Heart left ventricle (tissue), 16 donors: ENCODE results near the gene NLRP14. TPM values are rescaled to one million over a fixed set of nuclear protein-coding genes. Genes with fewer than 3 reads are reported as not detected.

ENCODE experiments used
- ATAC-seq, 4 donors: fragments of 200-7000 bp; cut with Tn5 transposase; one replicate each; pipeline ENCODE4 v1.9.1; 2020 to 2022; ENCODE audit warnings: moderate library complexity in 4 of 4, mild to moderate bottlenecking in 3 of 4, moderate number of reproducible peaks in 1 of 4
- DNase-seq, 5 donors: peaks; one replicate each; pipeline ENCODE4 v3.0.0-alpha.2; 2020
- H3K27ac ChIP-seq, 12 donors: fragments of 200-600 bp; sonication (generic) in 4 of 12; one replicate each; pipeline versions ENCODE4 v1.5.0 to v1.8.0; 2016 to 2022; ENCODE audit warnings: mild to moderate bottlenecking in 2 of 12
- H3K27me3 ChIP-seq, 9 donors: fragments of 200-600 bp; sonication (generic) in 2 of 9; one replicate each; pipeline versions ENCODE4 v1.5.1 to v1.8.0; 2016 to 2022; ENCODE audit warnings: mild to moderate bottlenecking in 3 of 9
- H3K36me3 ChIP-seq, 9 donors: fragments of 200-600 bp; sonication (generic) in 2 of 9; one replicate each; pipeline versions ENCODE4 v1.5.0 to v1.8.0; 2018 to 2022; ENCODE audit warnings: mild to moderate bottlenecking in 2 of 9
- H3K4me1 ChIP-seq, 12 donors: fragments of 200-600 bp; sonication (generic) in 4 of 12; one replicate each; pipeline versions ENCODE4 v1.5.0 to v1.8.0; 2016 to 2022; ENCODE audit warnings: mild to moderate bottlenecking in 3 of 12
- H3K4me3 ChIP-seq, 12 donors: fragments of 200-600 bp; sonication (generic) in 4 of 12; one replicate each; pipeline versions ENCODE4 v1.5.0 to v1.8.0; 2017 to 2022; ENCODE audit warnings: mild to moderate bottlenecking in 9 of 12, moderate library complexity in 4 of 12
- H3K9me3 ChIP-seq, 12 donors: fragments of 200-600 bp; sonication (generic) in 4 of 12; one replicate each; pipeline versions ENCODE4 v1.5.0 to v1.8.0; 2016 to 2022; ENCODE audit warnings: mild to moderate bottlenecking in 1 of 12
- POLR2A ChIP-seq, 2 donors: fragments of 450-650 bp; IDR thresholded peaks; one replicate each; pipeline ENCODE4 v1.6.1; 2017; ENCODE audit warnings: antibody characterized with exemption in 2 of 2, mild to moderate bottlenecking in 2 of 2, moderate library complexity in 2 of 2
- WGBS, 4 donors: extraction: QIAGEN DNeasy Blood & Tissue Kit in 2 of 4; methylation state at CpG; one replicate each; pipeline versions ENCODE4 v1.1.5 to v1.1.7; 2013 to 2018; 5-methylcytosine and 5-hydroxymethylcytosine counted together
- intact Hi-C, 10 donors: fragments of 100-400 bp; cut with DNase I; formaldehyde crosslinking; loops; one replicate each; pipeline versions ENCODE4 v1.11.1 to v1.14.2; 2022
- polyA plus RNA-seq, 2 donors: library from polyadenylated mRNA; stranded (reverse); fragments of 200-250 nt; gene quantifications; one replicate each; pipeline ENCODE4 v1.2.3, GENCODE V29; 2013
- total RNA-seq, 9 donors: library from RNA; depleted of rRNA in 2 of 9; stranded (reverse); fragments of >200 nt in 2 of 9; fragmentation: NEBNext Ultra II Directional in 3 of 9; extraction: Animal tissue kit (Norgen Biotek cat#: 25700) in 3 of 9; gene quantifications; one replicate each; pipeline versions ENCODE4 v1.1.0 to v1.2.4, GENCODE V29; 2016 to 2023
- TF ChIP-seq, protein P1 (sequence below), 12 donors: fragments of 200-600 bp; sonication (generic) in 4 of 12; IDR thresholded peaks; one replicate each; pipeline versions ENCODE4 v1.5.0 to v1.8.0; 2018 to 2022; ENCODE audit warnings: antibody characterized with exemption in 12 of 12, mild to moderate bottlenecking in 5 of 12
- donor health status: ischemic (EF 13 %, LVEDD 7.1; RV severe dilation, severe dysfunction).
- donor health status: healthy with polysubstance abuse.
- donor health status: DM: no; HTN: yes; CAD: no.
- donor health status: DM: no; HTN: no; CAD: no.
- donor health status: ischemic (EF 25% LVEDD 6.9; RV normal size, moderate dysfunction).
- donor health status: ischemic (EF 25% LVEDD 5.7; RV mildly dilated, moderate dysfunction).
- donor health status: healthy.
- donor health status: DM: yes; HTN: yes; CAD: no.
- donor health status: ischemic (EF 35%, LVEDD 5.7; RV mildly dilated, moderate dysfunction).
- donor health status: nonischemic (EF 11% LVEDD 7.7; RV severe dilation, severe dysfunction).
- donor health status: DM: yes; HTN: yes; CAD: no.
- donor health status: PGD.
- donor health status: ischemic (EF 29% LVEDD 5.4; RV normal size, mild dysfunction).
- donor health status: nonischemic (EF 23%, LVEDD 6.1; RV moderate dilation, normal function).

The NLRP14 gene
- total and polyA plus RNA-seq, 11 donors = not detected

DNA sequence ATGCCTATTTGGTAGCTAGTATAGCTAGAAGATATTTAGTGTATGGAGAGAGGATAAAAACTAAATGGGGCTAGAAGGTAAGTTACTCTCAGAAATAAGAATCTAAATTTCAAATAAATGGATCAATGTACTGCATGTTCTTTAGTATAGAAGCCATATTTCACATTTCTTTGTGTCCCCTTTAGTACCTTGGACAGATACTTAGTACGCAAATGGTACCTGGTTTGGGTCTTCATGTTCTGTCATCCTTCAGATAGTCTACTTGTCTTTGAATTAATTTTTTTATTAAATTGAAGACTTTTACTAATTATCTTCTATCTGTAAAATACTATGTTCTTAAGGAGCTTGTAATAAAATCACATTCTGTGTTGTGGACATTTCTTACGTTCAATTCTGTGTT lies 42.3 kb downstream of the NLRP14 start:
- TF ChIP-seq, protein P1, sequence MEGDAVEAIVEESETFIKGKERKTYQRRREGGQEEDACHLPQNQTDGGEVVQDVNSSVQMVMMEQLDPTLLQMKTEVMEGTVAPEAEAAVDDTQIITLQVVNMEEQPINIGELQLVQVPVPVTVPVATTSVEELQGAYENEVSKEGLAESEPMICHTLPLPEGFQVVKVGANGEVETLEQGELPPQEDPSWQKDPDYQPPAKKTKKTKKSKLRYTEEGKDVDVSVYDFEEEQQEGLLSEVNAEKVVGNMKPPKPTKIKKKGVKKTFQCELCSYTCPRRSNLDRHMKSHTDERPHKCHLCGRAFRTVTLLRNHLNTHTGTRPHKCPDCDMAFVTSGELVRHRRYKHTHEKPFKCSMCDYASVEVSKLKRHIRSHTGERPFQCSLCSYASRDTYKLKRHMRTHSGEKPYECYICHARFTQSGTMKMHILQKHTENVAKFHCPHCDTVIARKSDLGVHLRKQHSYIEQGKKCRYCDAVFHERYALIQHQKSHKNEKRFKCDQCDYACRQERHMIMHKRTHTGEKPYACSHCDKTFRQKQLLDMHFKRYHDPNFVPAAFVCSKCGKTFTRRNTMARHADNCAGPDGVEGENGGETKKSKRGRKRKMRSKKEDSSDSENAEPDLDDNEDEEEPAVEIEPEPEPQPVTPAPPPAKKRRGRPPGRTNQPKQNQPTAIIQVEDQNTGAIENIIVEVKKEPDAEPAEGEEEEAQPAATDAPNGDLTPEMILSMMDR (IDR thresholded peaks at IDR 0.05) = no peak
- TF ChIP-seq POLR2A (IDR thresholded peaks at IDR 0.05) = no peak
- Histone ChIP-seq H3K4me3 (no peak overlapping the region), H3K27me3 (no peaks in the 10 kb centered on the region), H3K9me3 (no peaks in the 10 kb centered on the region), H3K4me1 (peaks cover 0 to 18% (median 3%) of the 10 kb centered on the region in 12 donors), H3K36me3 (no peaks in the 10 kb centered on the region), H3K27ac (no peak overlapping the region)
- WGBS, 4 donors = 87 to 93% (median 87%) methylated on average over 2 of the region's 2 CpGs
- ATAC-seq = no peak
- DNase-seq = no peak
- intact Hi-C loops = no loop called here

DNA sequence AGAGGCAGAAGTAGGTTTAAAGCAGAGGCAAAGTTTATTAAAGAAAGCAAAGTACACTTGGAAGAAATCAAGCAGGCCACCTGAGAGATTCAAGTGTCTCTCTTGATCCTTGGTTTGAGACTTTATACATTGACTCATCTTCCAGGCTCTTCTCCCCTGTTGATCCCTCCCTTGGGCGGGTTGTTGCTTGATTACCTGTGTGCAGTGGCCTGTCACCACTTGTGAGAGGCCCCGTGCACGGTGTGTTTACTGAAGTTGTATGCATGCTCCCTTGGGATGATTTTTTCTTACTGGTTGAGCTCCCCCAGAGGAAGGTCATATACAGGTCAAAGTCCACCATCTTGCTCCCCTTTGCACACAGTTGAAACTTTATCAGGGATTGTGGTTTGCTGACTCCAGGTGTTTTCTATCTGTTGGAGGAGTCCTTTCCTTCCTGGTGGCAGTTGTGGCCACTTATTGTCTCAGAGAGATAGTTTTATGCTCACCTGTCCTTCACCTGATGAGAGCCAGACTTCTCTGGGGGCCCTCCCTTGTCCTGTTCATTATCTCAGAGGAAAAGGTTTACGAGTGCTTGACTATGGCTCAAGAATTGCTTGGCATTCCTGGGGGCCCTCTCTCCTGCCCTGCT lies 52.2 kb downstream of the NLRP14 start:
- no peaks in the 10 kb centered on the region for H3K4me1 ChIP-seq
- no peak for TF ChIP-seq POLR2A (IDR thresholded peaks at IDR 0.05)
- TF ChIP-seq, protein P1 (IDR thresholded peaks at IDR 0.05) = no peak
- 59 to 63% (median 62%) methylated on average over 4 of the region's 4 CpGs for WGBS, 4 donors
- intact Hi-C loops = no loop called here
- peaks cover 0 to 4% (median 0%) of the 10 kb centered on the region in 9 donors for H3K27me3 ChIP-seq
- no peaks in the 10 kb centered on the region for H3K36me3 ChIP-seq
- no peaks in the 10 kb centered on the region for H3K9me3 ChIP-seq
- H3K27ac ChIP-seq = no peak overlapping the region
- no peak for ATAC-seq
- DNase-seq = no peak
- H3K4me3 ChIP-seq = no peak overlapping the region

DNA sequence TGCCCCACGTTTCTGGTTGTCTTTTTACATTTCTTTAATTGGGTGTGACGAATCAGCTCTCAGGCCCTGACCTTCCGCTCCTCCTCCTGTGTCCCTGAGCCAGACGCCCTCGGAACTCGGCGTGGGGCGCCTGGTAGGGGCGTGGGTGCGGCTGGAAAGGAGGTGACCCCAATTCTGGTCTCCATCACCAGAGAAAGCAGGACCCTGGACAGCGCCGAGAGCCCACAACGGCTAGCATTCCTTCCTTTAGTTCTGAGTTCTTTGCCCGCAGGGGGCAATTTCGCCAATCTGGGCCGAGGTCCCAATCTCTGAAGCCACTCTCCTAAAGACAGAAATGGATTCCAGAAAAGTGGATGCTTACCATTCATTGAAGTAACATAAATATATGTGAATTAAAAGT lies 56.8 kb downstream of the NLRP14 start:
- H3K9me3 ChIP-seq = peaks cover 0 to 16% (median 0%) of the 10 kb centered on the region in 12 donors
- intact Hi-C loops = no loop called here
- DNase-seq (no peak), ATAC-seq (no peak)
- WGBS, 4 donors = 65 to 72% (median 69%) methylated on average over 16 of the region's 16 CpGs
- H3K27me3 ChIP-seq = no peaks in the 10 kb centered on the region
- TF ChIP-seq, protein P1 (IDR thresholded peaks at IDR 0.05) = no peak
- TF ChIP-seq POLR2A (IDR thresholded peaks at IDR 0.05) = no peak
- H3K4me3 ChIP-seq = no peak overlapping the region
- no peak overlapping the region for H3K27ac ChIP-seq
- H3K36me3 ChIP-seq = no peaks in the 10 kb centered on the region
- H3K4me1 ChIP-seq = no peaks in the 10 kb centered on the region

DNA sequence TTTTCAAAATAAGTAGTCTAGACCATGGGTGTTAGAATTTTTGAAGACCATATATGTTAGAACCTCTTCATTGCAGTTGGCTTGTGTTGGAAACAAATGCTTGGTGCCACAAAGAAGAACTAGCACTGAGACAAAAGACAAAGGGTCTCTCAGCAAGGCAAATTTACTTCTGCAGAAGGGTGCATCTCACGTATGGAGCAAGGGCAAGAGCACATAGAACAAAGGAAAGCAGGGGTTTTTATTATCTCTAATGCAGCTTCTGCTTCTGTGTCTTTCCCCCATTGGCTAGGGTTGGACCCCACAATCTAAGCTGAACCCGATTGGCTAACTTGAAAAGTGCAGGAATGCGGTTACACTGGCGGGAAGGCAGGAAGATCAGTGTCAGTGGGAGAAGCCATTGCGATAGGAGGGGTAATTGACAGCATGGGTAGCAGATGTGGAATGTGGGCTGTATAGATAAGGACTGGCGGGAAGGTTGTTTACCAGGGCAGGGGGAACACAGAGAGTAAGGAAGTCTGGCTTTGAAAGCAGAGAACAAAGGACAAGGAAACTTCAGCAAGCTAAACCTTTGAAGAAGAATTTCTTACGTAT lies 59.4 kb downstream of the NLRP14 start:
- intact Hi-C loops = no loop called here
- ATAC-seq (no peak), DNase-seq (no peak)
- H3K4me3 ChIP-seq = no peak overlapping the region
- H3K27ac ChIP-seq = no peak overlapping the region
- no peaks in the 10 kb centered on the region for H3K27me3 ChIP-seq
- WGBS, 4 donors = 74 to 81% (median 76%) methylated on average over 7 of the region's 7 CpGs
- no peaks in the 10 kb centered on the region for H3K36me3 ChIP-seq
- peaks cover 0 to 16% (median 0%) of the 10 kb centered on the region in 12 donors for H3K9me3 ChIP-seq
- TF ChIP-seq, protein P1 (IDR thresholded peaks at IDR 0.05) = no peak
- no peak for TF ChIP-seq POLR2A (IDR thresholded peaks at IDR 0.05)
- no peaks in the 10 kb centered on the region for H3K4me1 ChIP-seq
